Right renal cortex interstitium (tissue), 3 donors: ENCODE measurements around the gene BTBD16. TPM values are rescaled to one million over a fixed set of nuclear protein-coding genes. Genes with fewer than 3 reads are reported as not detected.

Experiments
- DNase-seq, 3 donors: peaks; one replicate each; pipeline ENCODE4 v3.0.0-alpha.2; 2013; ENCODE audit warnings: low read depth in 3 of 3, low spot score in 2 of 3
- polyA plus RNA-seq, 3 donors: library from polyadenylated mRNA; unstranded; fragments of 120-200 nt; gene quantifications; one replicate each; pipeline ENCODE4 v1.2.1, GENCODE V29; 2013; ENCODE audit not compliant: insufficient read length in 3 of 3

Gene BTBD16
- polyA plus RNA-seq, 3 donors: 0.36 to 1.6 (median 0.60) TPM

GRCh38 chr10:122267849-122268737, 3.0 kb upstream of the BTBD16 start:
- no peak for DNase-seq

- DNase-seq: no peak
Measured at GRCh38 chr10:122269059-122269687, 1.9 kb upstream of the BTBD16 start.

GRCh38 chr10:122273966-122274545, 3.0 kb downstream of the BTBD16 start:
- DNase-seq: no peak

- no peak for DNase-seq
Measured at GRCh38 chr10:122276611-122277208, 5.6 kb downstream of the BTBD16 start.

GRCh38 chr10:122277526-122278136, 6.5 kb downstream of the BTBD16 start:
- DNase-seq: no peak

GRCh38 chr10:122279725-122280141, 8.6 kb downstream of the BTBD16 start:
- DNase-seq: peak in 1 of 3 donors; percentile 38

- DNase-seq: no peak
Measured at GRCh38 chr10:122280156-122280555, 9.1 kb downstream of the BTBD16 start.

- no peak for DNase-seq
Measured at GRCh38 chr10:122281018-122281626, 10.0 kb downstream of the BTBD16 start.

GRCh38 chr10:122281751-122282150, 10.7 kb downstream of the BTBD16 start:
- no peak for DNase-seq

GRCh38 chr10:122282253-122282671, 11.2 kb downstream of the BTBD16 start:
- no peak for DNase-seq

GRCh38 chr10:122282909-122283308, 11.8 kb downstream of the BTBD16 start:
- DNase-seq: no peak

- no peak for DNase-seq
Measured at GRCh38 chr10:122285506-122286444, 14.7 kb downstream of the BTBD16 start.

- no peak for DNase-seq
Measured at GRCh38 chr10:122286867-122287266, 15.8 kb downstream of the BTBD16 start.

- DNase-seq: no peak
Measured at GRCh38 chr10:122287570-122287969, 16.5 kb downstream of the BTBD16 start.

- DNase-seq: no peak
Measured at GRCh38 chr10:122288262-122288661, 17.2 kb downstream of the BTBD16 start.

- DNase-seq: no peak
Measured at GRCh38 chr10:122288917-122289316, 17.8 kb downstream of the BTBD16 start.

- DNase-seq: no peak
Measured at GRCh38 chr10:122290334-122290733, 19.2 kb downstream of the BTBD16 start.

- DNase-seq: no peak
Measured at GRCh38 chr10:122290833-122291532, 19.9 kb downstream of the BTBD16 start.

- no peak for DNase-seq
Measured at GRCh38 chr10:122291739-122292138, 20.6 kb downstream of the BTBD16 start.
